Cerebellar cortex (tissue), 1 donor: ENCODE results near the gene KANK3.
A peak's percentile ranks its signal among the peaks of the same experiment; 100 is the strongest.
"Not testable (repeated sequence)": the region's sequence is repeated elsewhere in the genome, so short reads cannot be mapped to it uniquely, and the experiment has no call there.

Experiments used
- DNase-seq: peaks from one replicate; pipeline ENCODE4 v3.0.0-alpha.2; 2015; ENCODE audit warnings: low spot score

The KANK3 gene

GRCh38 chr19:8316351-8317125 lies 26.5 kb downstream of the KANK3 start:
- no peak for DNase-seq

- not testable (repeated sequence) for DNase-seq
These were observed 28.0 kb downstream of the KANK3 start for GRCh38 chr19:8314981-8315640.

GRCh38 chr19:8311461-8312260 lies 31.4 kb downstream of the KANK3 start:
- no peak for DNase-seq

- DNase-seq, result no peak
These were observed 32.6 kb downstream of the KANK3 start for GRCh38 chr19:8310342-8311055.

GRCh38 chr19:8308891-8309291 lies 34.2 kb downstream of the KANK3 start:
- DNase-seq, result no peak

GRCh38 chr19:8307965-8308866 lies 34.8 kb downstream of the KANK3 start, which contains the start of gene CD320:
CD320 (minus strand) TSS chr19:8308358; CDS start chr19:8308290, 68 bp downstream.
- peak; percentile 95 for DNase-seq

- no peak for DNase-seq
These were observed 35.6 kb downstream of the KANK3 start for GRCh38 chr19:8307400-8307964.

- DNase-seq, result no peak
These were observed 36.6 kb downstream of the KANK3 start for GRCh38 chr19:8306235-8307054.

GRCh38 chr19:8305798-8306197 lies 37.3 kb downstream of the KANK3 start:
- no peak for DNase-seq

- DNase-seq, result no peak
These were observed 38.0 kb downstream of the KANK3 start for GRCh38 chr19:8304841-8305621.

- DNase-seq, result no peak
These were observed 40.3 kb downstream of the KANK3 start for GRCh38 chr19:8302734-8303133.

- DNase-seq, result no peak
These were observed 40.7 kb downstream of the KANK3 start for GRCh38 chr19:8302357-8302691.

GRCh38 chr19:8291337-8291736 lies 51.7 kb downstream of the KANK3 start:
- not testable (repeated sequence) for DNase-seq

- DNase-seq, result not testable (repeated sequence)
These were observed 66.6 kb downstream of the KANK3 start for GRCh38 chr19:8276508-8276907.
